ENCODE data around the gene ACSM3.

DNA sequence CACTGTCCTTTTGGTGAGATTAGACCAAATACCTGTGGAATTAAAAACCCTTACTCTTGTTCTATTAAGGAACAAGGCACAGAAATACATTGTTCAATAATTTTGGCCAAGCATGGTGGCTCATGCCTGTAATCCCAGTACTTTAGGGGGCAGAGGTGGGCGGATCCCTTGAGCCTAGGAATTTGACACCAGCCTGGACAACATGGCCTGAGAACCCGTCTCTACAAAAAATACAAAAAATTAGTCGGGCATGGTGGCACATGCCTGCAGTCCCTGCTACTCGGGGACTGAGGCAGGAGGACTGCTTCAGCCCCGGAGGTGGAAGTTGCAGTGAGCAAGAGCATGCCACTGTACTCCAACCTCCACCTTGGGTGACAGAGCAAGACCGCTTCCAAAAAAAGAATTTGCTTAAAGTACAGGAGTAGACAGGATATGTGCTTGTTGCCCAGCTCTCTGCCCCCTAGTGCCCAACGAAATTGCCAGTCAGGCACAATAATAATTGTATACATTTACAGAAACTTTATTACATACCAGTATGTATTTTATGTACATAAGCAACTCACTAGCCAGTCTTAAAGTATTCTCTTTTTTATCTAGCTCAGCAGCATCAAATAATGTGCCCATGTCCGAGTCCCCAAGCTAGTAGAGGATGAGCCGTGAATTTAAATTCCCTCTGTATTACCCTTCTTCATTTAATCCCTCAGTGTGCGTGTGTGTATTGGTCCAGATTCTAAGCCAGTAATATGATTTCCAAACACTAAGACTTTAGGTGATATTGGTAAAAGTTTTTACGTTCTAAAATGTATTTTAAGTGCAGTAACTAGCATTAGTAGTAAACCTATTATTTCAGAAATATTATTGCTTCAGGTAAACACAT, 23.6 kb upstream of the ACSM3 start:
- TF ChIP-seq, protein P1, sequence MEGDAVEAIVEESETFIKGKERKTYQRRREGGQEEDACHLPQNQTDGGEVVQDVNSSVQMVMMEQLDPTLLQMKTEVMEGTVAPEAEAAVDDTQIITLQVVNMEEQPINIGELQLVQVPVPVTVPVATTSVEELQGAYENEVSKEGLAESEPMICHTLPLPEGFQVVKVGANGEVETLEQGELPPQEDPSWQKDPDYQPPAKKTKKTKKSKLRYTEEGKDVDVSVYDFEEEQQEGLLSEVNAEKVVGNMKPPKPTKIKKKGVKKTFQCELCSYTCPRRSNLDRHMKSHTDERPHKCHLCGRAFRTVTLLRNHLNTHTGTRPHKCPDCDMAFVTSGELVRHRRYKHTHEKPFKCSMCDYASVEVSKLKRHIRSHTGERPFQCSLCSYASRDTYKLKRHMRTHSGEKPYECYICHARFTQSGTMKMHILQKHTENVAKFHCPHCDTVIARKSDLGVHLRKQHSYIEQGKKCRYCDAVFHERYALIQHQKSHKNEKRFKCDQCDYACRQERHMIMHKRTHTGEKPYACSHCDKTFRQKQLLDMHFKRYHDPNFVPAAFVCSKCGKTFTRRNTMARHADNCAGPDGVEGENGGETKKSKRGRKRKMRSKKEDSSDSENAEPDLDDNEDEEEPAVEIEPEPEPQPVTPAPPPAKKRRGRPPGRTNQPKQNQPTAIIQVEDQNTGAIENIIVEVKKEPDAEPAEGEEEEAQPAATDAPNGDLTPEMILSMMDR (IDR thresholded peaks at IDR 0.05): no peak
- no peak for TF ChIP-seq POLR2A (IDR thresholded peaks at IDR 0.05)

Measured in lower leg skin (tissue), 3 donors.